A673 (cell line): ENCODE measurements around the gene PLPP2.

Experiments
- CTCF ChIP-seq: fragments of 300-800, 200-600 bp; sonication (generic); conservative IDR thresholded peaks from 2 replicates; pipeline ENCODE4 v1.5.1; 2017; ENCODE audit warnings: low read depth, mild to moderate bottlenecking, antibody characterized with exemption, low read length, moderate library complexity, mixed read lengths
- EZH2 ChIP-seq: fragments of 200-600 bp; sonication (generic); IDR thresholded peaks from 2 replicates; pipeline ENCODE4 v1.6.1; 2017; ENCODE audit warnings: borderline replicate concordance, low read depth, mild to moderate bottlenecking, mixed read lengths, antibody characterized with exemption, low read length; ENCODE audit not compliant: poor library complexity, severe bottlenecking

- TF ChIP-seq CTCF (no peak), EZH2 (no peak)
Measured at GRCh38 chr19:293436-294110, 2.4 kb upstream of the PLPP2 start.
